Adipocyte (in vitro differentiated cells): Measurements from ENCODE around the gene AP3D1.

Experiments
- DNase-seq: peaks from one replicate; pipeline ENCODE4 v3.0.0-alpha.2; 2015; ENCODE audit warnings: low read depth
- H3K27me3 ChIP-seq: replicated peaks from 2 replicates; pipeline ENCODE4 v1.7.0; 2013; ENCODE audit warnings: mild to moderate bottlenecking, low read length, moderate library complexity; ENCODE audit not compliant: control insufficient read depth, insufficient read depth
- H3K36me3 ChIP-seq: 2 replicates; pipeline ENCODE4 v1.7.0; 2013; ENCODE audit warnings: low read length, mild to moderate bottlenecking, moderate library complexity; ENCODE audit not compliant: control insufficient read depth, insufficient read depth, severe bottlenecking
- H3K4me1 ChIP-seq: 2 replicates; pipeline ENCODE4 v1.7.0; 2013; ENCODE audit warnings: mild to moderate bottlenecking, low read length, moderate library complexity; ENCODE audit not compliant: control insufficient read depth, insufficient read depth
- H3K4me3 ChIP-seq: 2 replicates; pipeline ENCODE4 v1.7.0; 2013; ENCODE audit warnings: mild to moderate bottlenecking, low read length, moderate library complexity
- H3K9ac ChIP-seq: 2 replicates; pipeline ENCODE4 v1.7.0; 2013; ENCODE audit warnings: mild to moderate bottlenecking, low read length, moderate library complexity
- H3K9me3 ChIP-seq: 2 replicates; pipeline ENCODE4 v1.7.0; 2013; ENCODE audit warnings: mild to moderate bottlenecking, low read length, moderate library complexity; ENCODE audit not compliant: control insufficient read depth

The AP3D1 gene

DNA sequence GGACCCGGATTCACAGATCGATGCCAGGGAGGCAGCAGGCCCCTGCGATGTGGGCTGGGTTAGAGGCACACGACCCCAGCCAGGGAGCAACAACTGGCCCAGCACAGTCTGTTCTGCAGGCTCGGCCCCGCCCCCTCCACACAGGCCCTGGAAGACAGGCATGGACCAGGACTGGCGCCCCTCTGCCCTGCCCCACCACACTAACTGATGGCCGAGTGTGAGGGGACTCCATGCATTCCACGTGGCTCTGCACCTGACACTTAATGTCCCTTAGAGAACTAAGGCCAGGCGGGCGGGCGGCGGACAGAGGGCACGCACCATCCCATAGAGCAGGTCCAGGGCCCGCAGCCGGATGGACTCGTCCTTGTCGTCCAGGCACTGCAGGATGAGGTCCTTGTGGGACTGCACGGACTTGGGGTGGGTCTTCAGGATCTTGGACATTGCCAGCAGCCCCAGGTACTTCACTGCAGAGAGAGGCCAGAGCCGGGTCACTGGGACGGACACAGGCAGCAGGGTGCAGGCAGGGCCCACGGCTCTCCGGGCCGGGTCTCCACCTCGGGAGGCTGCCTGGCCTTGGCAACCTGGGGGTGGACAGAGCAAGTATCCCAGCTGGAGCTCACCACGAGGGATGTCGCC lies 29.8 kb downstream of the AP3D1 start:
- DNase-seq: no peak
- no peaks in the 10 kb centered on the region for H3K4me1 ChIP-seq
- H3K9me3 ChIP-seq: no peaks in the 10 kb centered on the region
- peaks cover 97% of the 10 kb centered on the region for H3K36me3 ChIP-seq
- no peaks in the 10 kb centered on the region for H3K27me3 ChIP-seq
- H3K4me3 ChIP-seq: no peak overlapping the region
- H3K9ac ChIP-seq: no peak overlapping the region

DNA sequence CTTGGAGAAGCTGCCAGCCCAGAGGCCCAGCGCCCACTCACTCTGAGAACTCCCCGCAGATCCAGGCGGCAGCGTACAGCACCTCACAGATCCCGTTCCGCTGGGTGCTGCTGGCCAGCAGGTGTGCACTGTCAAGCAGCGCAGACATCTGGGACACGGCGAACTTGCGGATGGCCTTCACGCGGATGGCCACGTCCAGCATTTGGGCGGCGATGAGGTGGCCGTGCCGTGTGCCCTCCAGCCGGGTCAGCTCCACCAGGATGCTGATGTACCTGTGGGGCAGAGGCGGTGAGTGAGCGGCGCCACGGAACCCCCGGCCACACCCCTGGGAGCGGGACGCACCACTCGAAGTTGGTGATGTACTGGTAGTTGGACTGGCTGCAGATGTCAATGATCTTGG lies 30.5 kb downstream of the AP3D1 start:
- Histone ChIP-seq H3K4me1 (no peaks in the 10 kb centered on the region), H3K36me3 (peaks cover 98% of the 10 kb centered on the region)
- no peak for DNase-seq

DNA sequence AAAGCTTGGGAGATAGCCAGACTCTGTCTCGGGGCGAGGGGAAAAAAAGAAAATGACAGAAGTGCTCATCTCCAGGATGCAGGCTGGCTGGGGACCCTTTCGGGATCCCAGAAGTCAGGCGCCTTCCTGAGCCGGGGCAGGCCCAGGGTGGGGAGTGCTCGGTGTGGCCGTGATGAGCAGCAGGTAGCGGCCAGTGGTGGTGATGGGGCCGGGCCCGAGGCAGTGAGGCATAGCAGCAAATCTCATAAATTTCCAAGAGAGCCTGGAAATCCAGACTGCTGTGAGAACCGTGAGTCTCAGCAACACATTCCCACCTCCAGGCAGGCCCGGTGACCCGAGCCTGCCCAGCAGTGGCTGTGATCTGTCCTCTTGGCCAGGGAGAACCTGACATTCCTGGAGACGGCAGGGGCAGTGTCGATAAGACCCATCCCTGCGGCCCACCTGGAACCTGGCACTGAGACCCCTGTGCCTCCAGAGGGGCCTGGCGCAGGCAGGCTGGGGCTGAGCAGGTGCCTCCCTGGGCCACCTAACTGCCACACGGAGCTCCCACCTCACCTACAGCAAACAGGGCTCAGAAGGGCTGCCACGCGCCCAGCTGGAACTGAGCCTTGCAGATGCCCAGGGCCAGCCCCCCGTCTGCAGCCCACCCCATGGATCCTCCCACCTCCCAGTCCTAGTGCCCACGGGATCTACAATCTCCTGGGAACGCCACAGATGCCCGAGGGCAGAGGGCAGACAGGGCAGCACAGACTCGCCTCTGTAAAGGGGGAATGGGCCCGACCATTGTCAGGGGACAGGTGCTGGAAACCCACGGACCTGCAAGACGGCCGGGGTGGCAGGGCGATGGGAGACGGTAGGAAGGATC lies 31.2 kb downstream of the AP3D1 start:
- H3K9me3 ChIP-seq: no peaks in the 10 kb centered on the region
- no peaks in the 10 kb centered on the region for H3K27me3 ChIP-seq
- no peak for DNase-seq
- H3K9ac ChIP-seq: no peak overlapping the region
- H3K36me3 ChIP-seq: peaks cover 98% of the 10 kb centered on the region
- H3K4me1 ChIP-seq: no peaks in the 10 kb centered on the region
- no peak overlapping the region for H3K4me3 ChIP-seq

More for the DNA sequence above, 30.5 kb downstream of the AP3D1 start:
- no peak overlapping the region for H3K4me3 ChIP-seq
- H3K27me3 ChIP-seq: no peaks in the 10 kb centered on the region
- H3K9me3 ChIP-seq: no peaks in the 10 kb centered on the region
- no peak overlapping the region for H3K9ac ChIP-seq

DNA sequence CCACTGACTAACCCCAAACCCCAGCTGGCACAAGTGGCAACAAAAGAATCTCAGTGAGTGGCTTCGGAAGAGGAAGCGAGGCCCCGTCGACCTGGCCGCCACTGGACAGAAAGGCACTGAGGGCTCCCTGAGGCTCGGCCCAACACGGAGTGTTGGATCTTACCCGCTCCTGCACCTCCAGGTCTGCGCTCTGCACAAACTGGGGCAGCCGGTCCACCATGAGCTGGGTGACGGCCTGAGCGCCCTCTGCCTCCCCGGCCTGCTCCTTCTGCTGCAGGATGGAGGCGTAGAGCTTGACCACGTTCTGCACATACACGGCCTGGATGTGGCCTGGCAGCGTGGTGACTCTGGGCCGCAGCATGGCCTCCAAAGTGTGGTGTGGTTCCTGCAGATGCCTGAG lies 32.9 kb downstream of the AP3D1 start:
- H3K36me3 ChIP-seq: peaks cover 98% of the 10 kb centered on the region
- H3K4me1 ChIP-seq: no peaks in the 10 kb centered on the region
- no peaks in the 10 kb centered on the region for H3K27me3 ChIP-seq
- no peak overlapping the region for H3K9ac ChIP-seq
- no peak overlapping the region for H3K4me3 ChIP-seq
- no peak for DNase-seq
- no peaks in the 10 kb centered on the region for H3K9me3 ChIP-seq

DNA sequence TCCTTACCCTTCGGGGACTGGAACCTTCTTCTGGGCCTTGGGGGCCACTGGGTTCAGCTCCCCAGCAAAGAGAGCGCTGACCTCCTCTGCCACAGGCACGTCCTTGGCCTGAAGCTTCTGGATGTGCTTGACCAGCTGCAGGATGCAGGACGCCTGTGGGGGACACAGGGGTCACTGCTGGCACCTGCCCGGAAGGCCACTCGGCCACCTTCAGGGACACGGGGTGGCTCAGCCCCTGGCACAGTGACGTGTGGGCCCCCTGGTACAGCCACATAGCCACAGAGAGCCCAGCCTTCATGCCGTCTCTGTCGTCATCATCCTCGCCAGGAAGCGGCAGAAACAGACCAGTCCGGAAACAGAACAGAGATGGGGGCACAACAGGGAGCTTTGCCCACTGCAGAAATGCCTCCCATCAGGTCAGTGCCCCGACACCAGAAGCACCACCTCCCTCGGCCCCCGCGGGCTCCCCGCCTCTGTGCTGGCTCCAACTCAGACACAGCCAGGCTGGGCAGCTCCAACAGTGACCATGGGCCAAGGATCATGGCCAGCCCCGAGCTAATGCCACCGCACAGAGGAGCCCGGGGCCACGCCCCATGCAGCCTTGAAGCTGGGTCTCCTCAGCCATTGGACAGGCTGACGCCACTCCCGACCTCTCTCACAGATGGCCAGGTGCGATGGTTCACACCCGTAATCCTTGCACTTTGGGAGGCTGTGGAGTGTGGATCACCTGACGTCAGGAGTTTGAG lies 34.0 kb downstream of the AP3D1 start:
- Histone ChIP-seq H3K4me1 (no peaks in the 10 kb centered on the region), H3K27me3 (no peaks in the 10 kb centered on the region), H3K4me3 (no peak overlapping the region), H3K9ac (no peak overlapping the region), H3K9me3 (no peaks in the 10 kb centered on the region), H3K36me3 (peaks cover 97% of the 10 kb centered on the region)
- DNase-seq: no peak

DNA sequence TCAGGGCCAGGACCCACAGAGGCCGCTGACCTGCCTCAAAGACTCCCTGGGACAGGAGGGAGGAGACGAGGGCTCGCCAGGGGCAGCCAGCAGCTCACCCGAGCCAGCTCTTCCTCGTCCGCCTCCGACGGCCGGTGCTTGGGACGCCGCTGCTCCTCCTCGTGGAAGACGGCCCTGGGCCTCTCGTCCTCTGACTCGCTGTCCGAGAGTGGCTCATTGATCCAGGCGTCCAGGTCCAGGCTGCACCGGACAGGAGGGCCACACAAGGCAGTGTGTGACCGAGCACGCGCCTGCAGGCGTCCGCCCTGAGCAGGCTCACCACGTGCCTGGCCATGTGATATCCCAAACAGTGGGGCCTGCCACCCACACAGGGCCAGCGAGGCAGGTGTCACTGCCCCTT lies 34.9 kb downstream of the AP3D1 start:
- H3K36me3 ChIP-seq: peaks cover 97% of the 10 kb centered on the region
- no peaks in the 10 kb centered on the region for H3K27me3 ChIP-seq
- H3K9me3 ChIP-seq: no peaks in the 10 kb centered on the region

DNA sequence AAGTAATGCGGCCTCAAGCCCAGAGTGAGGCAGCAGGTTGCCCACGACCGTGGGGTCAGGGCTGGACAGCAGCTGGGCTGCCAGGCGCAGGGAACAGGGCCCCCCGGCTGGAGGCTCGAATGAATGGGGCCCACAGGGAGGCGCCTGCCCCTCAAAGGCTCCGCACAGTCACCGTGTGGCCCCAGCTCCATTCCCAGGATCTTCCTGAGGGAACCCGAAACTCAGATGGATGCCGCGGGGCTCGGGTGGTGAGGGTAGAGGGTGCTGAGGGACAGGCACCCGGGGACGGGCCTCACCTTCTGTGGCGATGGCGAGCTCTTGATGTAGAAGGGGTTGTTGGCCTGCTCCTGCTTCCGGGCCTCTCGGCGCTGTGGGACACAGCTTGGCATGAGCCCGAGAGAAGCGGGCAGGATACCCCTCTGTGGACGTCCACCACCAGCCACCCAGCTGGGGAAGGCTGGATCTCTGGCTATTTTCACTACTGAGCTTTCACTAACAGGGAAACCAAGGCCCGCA lies 35.4 kb downstream of the AP3D1 start:
- peaks cover 97% of the 10 kb centered on the region for H3K36me3 ChIP-seq
- no peaks in the 10 kb centered on the region for H3K4me1 ChIP-seq
- no peak for DNase-seq
- H3K27me3 ChIP-seq: no peaks in the 10 kb centered on the region
- no peak overlapping the region for H3K4me3 ChIP-seq
- no peaks in the 10 kb centered on the region for H3K9me3 ChIP-seq
- H3K9ac ChIP-seq: no peak overlapping the region

More for the DNA sequence above, 34.9 kb downstream of the AP3D1 start:
- Histone ChIP-seq H3K4me3 (no peak overlapping the region), H3K9ac (no peak overlapping the region), H3K4me1 (no peaks in the 10 kb centered on the region)
- DNase-seq: no peak

DNA sequence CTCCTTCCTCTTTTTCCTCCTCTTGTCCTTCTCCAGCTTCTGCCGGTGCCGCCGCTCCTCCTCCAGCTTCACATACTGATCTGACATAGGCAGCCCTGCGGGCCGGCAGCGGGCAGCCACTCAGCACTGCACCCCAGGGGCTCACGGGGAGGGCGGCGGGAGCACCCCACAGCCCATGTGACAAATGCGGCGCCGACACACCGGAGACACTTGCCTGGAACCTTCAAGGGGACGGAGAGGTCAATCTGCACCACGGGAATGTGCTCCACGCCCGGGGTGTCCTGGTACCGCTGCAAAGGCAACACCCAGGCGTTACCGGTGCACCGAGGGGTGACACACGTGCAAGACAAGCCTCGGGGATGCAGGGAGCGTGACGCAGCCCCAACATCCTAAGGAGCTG lies 36.0 kb downstream of the AP3D1 start:
- Histone ChIP-seq H3K9me3 (no peaks in the 10 kb centered on the region), H3K4me1 (no peaks in the 10 kb centered on the region), H3K36me3 (peaks cover 97% of the 10 kb centered on the region), H3K4me3 (no peak overlapping the region), H3K9ac (no peak overlapping the region), H3K27me3 (no peaks in the 10 kb centered on the region)
- no peak for DNase-seq

DNA sequence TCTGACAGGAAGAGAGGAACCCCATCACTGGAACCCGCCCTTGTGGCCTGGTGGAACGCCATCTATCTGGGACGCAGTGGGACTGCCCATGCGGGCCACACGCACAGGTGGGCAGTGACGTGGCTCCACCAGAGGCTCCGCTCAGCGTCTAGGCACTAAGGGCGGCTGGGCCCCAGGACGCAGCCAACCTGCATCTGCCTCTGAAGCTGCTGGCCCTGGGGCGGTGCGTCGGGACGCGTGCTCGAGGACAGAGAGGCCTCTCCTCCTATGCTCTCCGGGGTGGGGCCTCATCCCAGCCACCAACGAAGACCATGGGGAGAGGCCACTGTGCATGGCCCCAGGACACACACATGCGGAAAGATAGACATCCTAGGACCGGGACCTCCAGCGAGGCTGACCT lies 36.5 kb downstream of the AP3D1 start:
- Histone ChIP-seq H3K9ac (no peak overlapping the region), H3K4me3 (no peak overlapping the region), H3K9me3 (no peaks in the 10 kb centered on the region), H3K36me3 (peaks cover 97% of the 10 kb centered on the region), H3K27me3 (no peaks in the 10 kb centered on the region), H3K4me1 (no peaks in the 10 kb centered on the region)
- DNase-seq: no peak

DNA sequence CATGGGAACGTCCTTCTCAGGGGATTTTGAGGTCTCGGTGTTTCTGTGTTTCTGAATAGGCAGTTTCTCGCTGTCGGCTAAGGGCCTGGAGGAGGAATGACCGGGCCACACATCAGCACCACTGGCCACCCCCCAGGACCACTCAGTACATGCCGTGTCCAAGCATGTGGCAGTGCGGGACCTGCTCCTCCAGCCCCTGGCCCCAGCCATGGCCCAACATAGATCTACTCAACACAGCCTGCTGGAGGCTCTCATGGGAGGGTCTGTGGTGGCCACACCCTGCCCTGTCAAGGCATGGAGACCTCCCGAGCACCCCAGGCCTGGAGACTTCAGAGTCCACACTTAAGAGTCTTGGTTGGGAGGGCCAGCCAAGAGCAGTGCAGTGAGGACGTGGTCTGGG lies 37.1 kb downstream of the AP3D1 start:
- Histone ChIP-seq H3K36me3 (peaks cover 98% of the 10 kb centered on the region), H3K27me3 (no peaks in the 10 kb centered on the region), H3K9ac (no peak overlapping the region), H3K9me3 (no peaks in the 10 kb centered on the region), H3K4me3 (no peak overlapping the region), H3K4me1 (no peaks in the 10 kb centered on the region)
- DNase-seq: no peak
